Breast epithelium (tissue), 4 donors: Measurements from ENCODE around the gene KRT40. TPM values are rescaled to one million over a fixed set of nuclear protein-coding genes. Genes with fewer than 3 reads are reported as not detected.

ENCODE experiments used
- DNase-seq, 2 donors: peaks; one replicate each; pipeline ENCODE4 v3.0.0-alpha.2; 2019; ENCODE audit warnings: low spot score in 2 of 2
- H3K27ac ChIP-seq, 2 donors: fragments of 200-600 bp; sonication (generic) in 1 of 2; one replicate each; pipeline ENCODE4 v1.5.1; 2016 to 2019; ENCODE audit warnings: mild to moderate bottlenecking in 1 of 2
- H3K27me3 ChIP-seq, 2 donors: fragments of 200-600 bp; sonication (generic) in 1 of 2; one replicate each; pipeline versions ENCODE4 v1.5.1 to v1.6.0; 2017 to 2019; ENCODE audit warnings: control low read depth in 1 of 2, mild to moderate bottlenecking in 1 of 2
- H3K36me3 ChIP-seq: fragments of 200-600 bp; one replicate; pipeline ENCODE4 v1.5.1; 2019
- H3K4me1 ChIP-seq, 2 donors: fragments of 200-600 bp; sonication (generic); one replicate each; pipeline ENCODE4 v1.5.1; 2016 to 2019; ENCODE audit warnings: control low read depth in 1 of 2
- H3K4me3 ChIP-seq, 3 donors: fragments of 200-600 bp; sonication (generic); 1 replicate in 2 of 3; 2 replicates in 1 of 3; pipeline ENCODE4 v1.5.1; 2016 to 2019; ENCODE audit warnings: mild to moderate bottlenecking in 3 of 3, moderate library complexity in 2 of 3
- H3K9me3 ChIP-seq, 2 donors: fragments of 200-600 bp; sonication (generic) in 1 of 2; one replicate each; pipeline ENCODE4 v1.5.1; 2016 to 2019; ENCODE audit warnings: control low read depth in 1 of 2
- CTCF ChIP-seq, 3 donors: fragments of 450-650 bp; IDR thresholded peaks; one replicate each; pipeline ENCODE4 v1.5.1; 2016 to 2017; ENCODE audit warnings: antibody characterized with exemption in 3 of 3, mild to moderate bottlenecking in 3 of 3, moderate library complexity in 3 of 3
- POLR2A ChIP-seq: fragments of 450-650 bp; IDR thresholded peaks from one replicate; pipeline ENCODE4 v1.6.1; 2016; ENCODE audit warnings: antibody characterized with exemption, mild to moderate bottlenecking, moderate library complexity
- POLR2AphosphoS5 ChIP-seq, 3 donors: sonication (generic); formaldehyde crosslinking; IDR thresholded peaks; one replicate each; pipeline ENCODE4 v1.6.1; 2017; ENCODE audit warnings: antibody characterized with exemption in 3 of 3
- intact Hi-C: fragments of 100-400 bp; cut with DNase I; formaldehyde crosslinking; loops from one replicate; pipeline ENCODE4 v1.15.1; 2023; ENCODE audit warnings: low total_unique reads
- total RNA-seq, 3 donors: library from RNA; depleted of rRNA; stranded (reverse); fragments of >200 nt; gene quantifications; one replicate each; pipeline ENCODE4 v1.1.0, GENCODE V29; 2016

KRT40 gene
- total RNA-seq, 3 donors from 2014 or later, result 0.29 TPM; not detected in 2

DNA sequence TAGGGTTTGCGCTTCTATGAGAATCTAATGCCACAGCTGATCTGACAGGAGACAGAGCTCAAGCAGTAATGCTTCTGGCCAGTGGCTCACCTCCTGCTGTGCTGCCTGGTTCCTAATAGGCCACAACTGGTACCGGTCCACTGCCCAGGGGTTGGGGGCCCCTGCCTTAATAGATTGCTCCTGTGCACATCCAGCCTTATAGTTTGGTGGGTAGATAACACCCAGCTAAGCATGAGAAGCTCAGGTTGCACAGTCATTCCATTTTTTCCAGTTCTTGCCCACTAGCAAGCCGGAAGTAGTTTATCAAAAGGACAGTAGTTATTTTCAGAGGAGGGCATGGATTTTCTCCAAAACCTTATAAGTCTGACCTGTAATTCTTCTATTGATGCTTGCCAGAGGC, 35.3 kb upstream of the KRT40 start:
- Histone ChIP-seq H3K4me3 (no peak overlapping the region), H3K36me3 (no peaks in the 10 kb centered on the region), H3K4me1 (no peaks in the 10 kb centered on the region), H3K27me3 (no peaks in the 10 kb centered on the region), H3K27ac (no peak overlapping the region), H3K9me3 (no peaks in the 10 kb centered on the region)
- TF ChIP-seq POLR2AphosphoS5 (IDR thresholded peaks at IDR 0.05) (no peak), POLR2A (no peak), CTCF (IDR thresholded peaks at IDR 0.05) (no peak)
- intact Hi-C loops, result loop anchor here (1.0 kb wide), 1 partner anchor 13 kb away; no protein-coding TSS in a partner anchor
- no peak for DNase-seq

DNA sequence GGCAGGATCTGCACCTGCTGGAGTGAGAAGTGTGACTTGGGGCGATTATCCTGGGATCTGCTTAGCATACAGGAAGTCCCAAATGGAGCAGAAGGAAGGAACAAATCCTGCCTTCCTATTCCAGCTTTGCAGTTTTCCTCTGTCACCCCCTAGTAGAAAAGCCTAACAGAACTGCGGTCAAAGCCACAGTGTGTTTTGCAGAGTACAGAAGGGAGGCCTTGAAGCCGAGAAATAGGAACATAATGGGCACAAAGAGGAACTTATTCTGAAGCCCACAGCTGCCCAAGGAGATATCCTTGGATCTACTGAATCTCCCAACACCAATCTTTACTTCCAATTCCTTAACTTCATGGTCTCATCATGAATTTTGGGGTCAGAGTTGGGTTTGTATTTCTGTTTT, 34.4 kb upstream of the KRT40 start:
- H3K9me3 ChIP-seq, result no peaks in the 10 kb centered on the region
- DNase-seq, result no peak
- no peaks in the 10 kb centered on the region for H3K36me3 ChIP-seq
- no peak overlapping the region for H3K27ac ChIP-seq
- TF ChIP-seq POLR2AphosphoS5 (IDR thresholded peaks at IDR 0.05), result no peak
- TF ChIP-seq POLR2A, result no peak
- TF ChIP-seq CTCF (IDR thresholded peaks at IDR 0.05), result no peak
- H3K27me3 ChIP-seq, result no peaks in the 10 kb centered on the region
- no peak overlapping the region for H3K4me3 ChIP-seq
- intact Hi-C loops, result no loop called here
- H3K4me1 ChIP-seq, result no peaks in the 10 kb centered on the region

- Histone ChIP-seq H3K27me3 (no peaks in the 10 kb centered on the region), H3K27ac (no peak overlapping the region), H3K4me1 (no peaks in the 10 kb centered on the region), H3K9me3 (no peaks in the 10 kb centered on the region), H3K36me3 (no peaks in the 10 kb centered on the region), H3K4me3 (no peak overlapping the region)
- TF ChIP-seq POLR2AphosphoS5 (IDR thresholded peaks at IDR 0.05) (no peak), CTCF (IDR thresholded peaks at IDR 0.05) (no peak), POLR2A (no peak)
- intact Hi-C loops, result no loop called here
- no peak for DNase-seq
Observed at GRCh38 chr17:41016578-41017215, 32.6 kb upstream of the KRT40 start.

- DNase-seq, result no peak
- H3K36me3 ChIP-seq, result no peaks in the 10 kb centered on the region
- TF ChIP-seq POLR2AphosphoS5 (IDR thresholded peaks at IDR 0.05) (no peak), CTCF (IDR thresholded peaks at IDR 0.05) (no peak), POLR2A (no peak)
- no peak overlapping the region for H3K27ac ChIP-seq
- intact Hi-C loops, result no loop called here
- H3K27me3 ChIP-seq, result no peaks in the 10 kb centered on the region
- H3K9me3 ChIP-seq, result no peaks in the 10 kb centered on the region
- H3K4me1 ChIP-seq, result no peaks in the 10 kb centered on the region
- H3K4me3 ChIP-seq, result no peak overlapping the region
Observed at GRCh38 chr17:41015454-41015853, 31.3 kb upstream of the KRT40 start.

- no peak overlapping the region for H3K27ac ChIP-seq
- H3K9me3 ChIP-seq, result no peaks in the 10 kb centered on the region
- intact Hi-C loops, result no loop called here
- no peaks in the 10 kb centered on the region for H3K27me3 ChIP-seq
- H3K36me3 ChIP-seq, result no peaks in the 10 kb centered on the region
- H3K4me3 ChIP-seq, result no peak overlapping the region
- no peak for DNase-seq
- TF ChIP-seq POLR2AphosphoS5 (IDR thresholded peaks at IDR 0.05) (no peak), CTCF (IDR thresholded peaks at IDR 0.05) (no peak), POLR2A (no peak)
- no peaks in the 10 kb centered on the region for H3K4me1 ChIP-seq
Observed at GRCh38 chr17:41013606-41014005, 29.5 kb upstream of the KRT40 start.
